ENCODE data around the gene TANGO6. TPM values are rescaled to one million over a fixed set of nuclear protein-coding genes. Genes with fewer than 3 reads are reported as not detected.

The TANGO6 gene
- total RNA-seq, 4 donors from 2014 or later, result 18.4 to 36.0 (median 23.3) TPM

- no peaks in the 10 kb centered on the region for H3K4me1 ChIP-seq
- TF ChIP-seq POLR2A (IDR thresholded peaks at IDR 0.05), result no peak
- TF ChIP-seq, protein P1, sequence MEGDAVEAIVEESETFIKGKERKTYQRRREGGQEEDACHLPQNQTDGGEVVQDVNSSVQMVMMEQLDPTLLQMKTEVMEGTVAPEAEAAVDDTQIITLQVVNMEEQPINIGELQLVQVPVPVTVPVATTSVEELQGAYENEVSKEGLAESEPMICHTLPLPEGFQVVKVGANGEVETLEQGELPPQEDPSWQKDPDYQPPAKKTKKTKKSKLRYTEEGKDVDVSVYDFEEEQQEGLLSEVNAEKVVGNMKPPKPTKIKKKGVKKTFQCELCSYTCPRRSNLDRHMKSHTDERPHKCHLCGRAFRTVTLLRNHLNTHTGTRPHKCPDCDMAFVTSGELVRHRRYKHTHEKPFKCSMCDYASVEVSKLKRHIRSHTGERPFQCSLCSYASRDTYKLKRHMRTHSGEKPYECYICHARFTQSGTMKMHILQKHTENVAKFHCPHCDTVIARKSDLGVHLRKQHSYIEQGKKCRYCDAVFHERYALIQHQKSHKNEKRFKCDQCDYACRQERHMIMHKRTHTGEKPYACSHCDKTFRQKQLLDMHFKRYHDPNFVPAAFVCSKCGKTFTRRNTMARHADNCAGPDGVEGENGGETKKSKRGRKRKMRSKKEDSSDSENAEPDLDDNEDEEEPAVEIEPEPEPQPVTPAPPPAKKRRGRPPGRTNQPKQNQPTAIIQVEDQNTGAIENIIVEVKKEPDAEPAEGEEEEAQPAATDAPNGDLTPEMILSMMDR (IDR thresholded peaks at IDR 0.05), result no peak
- no peak for TF ChIP-seq EP300 (IDR thresholded peaks at IDR 0.05)
- H3K36me3 ChIP-seq, result no peaks in the 10 kb centered on the region
- no peak for DNase-seq (ENCODE audit: low spot score in 2 of 2)
- H3K27ac ChIP-seq, result no peak overlapping the region
- 51 to 69% methylated on average over 1 of the region's 1 CpG for WGBS, 2 donors
- H3K27me3 ChIP-seq, result no peaks in the 10 kb centered on the region
- H3K4me3 ChIP-seq, result no peak overlapping the region
- H3K9me3 ChIP-seq, result no peaks in the 10 kb centered on the region
Measured at GRCh38 chr16:68806981-68807380, 36.4 kb upstream of the TANGO6 start.

- no peak overlapping the region for H3K27ac ChIP-seq
- no peaks in the 10 kb centered on the region for H3K4me1 ChIP-seq
- no peaks in the 10 kb centered on the region for H3K9me3 ChIP-seq
- H3K4me3 ChIP-seq, result no peak overlapping the region
- no peak for DNase-seq (ENCODE audit: low spot score in 2 of 2)
- H3K36me3 ChIP-seq, result no peaks in the 10 kb centered on the region
- H3K27me3 ChIP-seq, result no peaks in the 10 kb centered on the region
- WGBS, 2 donors, result 95 to 97% methylated on average over 3 of the region's 3 CpGs
- TF ChIP-seq, protein P1 (IDR thresholded peaks at IDR 0.05), result no peak
- TF ChIP-seq POLR2A (IDR thresholded peaks at IDR 0.05) (no peak), EP300 (IDR thresholded peaks at IDR 0.05) (no peak)
Measured at GRCh38 chr16:68814516-68814915, 28.8 kb upstream of the TANGO6 start.

DNA sequence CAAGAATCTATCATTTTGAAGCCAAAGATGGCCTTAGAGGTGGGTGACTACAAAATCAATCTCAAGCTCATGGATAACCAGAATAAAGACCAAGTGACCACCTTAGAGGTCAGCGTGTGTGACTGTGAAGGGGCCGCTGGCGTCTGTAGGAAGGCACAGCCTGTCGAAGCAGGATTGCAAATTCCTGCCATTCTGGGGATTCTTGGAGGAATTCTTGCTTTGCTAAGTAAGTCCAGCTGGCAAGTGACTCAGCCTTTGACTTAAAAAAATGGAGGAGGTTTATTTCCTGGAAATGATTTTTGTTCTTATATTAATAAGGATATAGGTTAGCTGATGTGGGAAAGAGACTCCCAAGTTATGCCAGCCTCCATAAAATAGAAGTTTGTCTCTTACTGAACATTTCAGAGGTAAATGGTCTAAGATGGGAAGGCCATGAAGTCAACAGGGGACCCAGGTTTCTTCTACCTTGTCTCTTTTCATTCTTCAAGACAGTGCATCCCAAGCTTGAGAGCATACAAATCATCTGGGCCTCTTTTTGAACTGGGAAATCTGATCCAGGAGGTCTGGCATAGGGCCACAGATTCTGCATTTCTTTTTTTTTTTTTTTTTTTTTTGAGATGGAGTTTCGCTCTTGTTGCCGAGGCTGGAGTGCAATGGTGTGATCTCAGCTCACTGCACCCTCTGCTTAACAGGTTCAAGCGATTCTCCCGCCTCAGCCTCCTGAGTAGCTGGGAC lies 19.8 kb upstream of the TANGO6 start:
- DNase-seq (ENCODE audit: low spot score in 2 of 2), result no peak
- TF ChIP-seq, protein P1 (IDR thresholded peaks at IDR 0.05), result no peak
- TF ChIP-seq POLR2A (IDR thresholded peaks at IDR 0.05), result no peak
- no peak for TF ChIP-seq EP300 (IDR thresholded peaks at IDR 0.05)
- H3K27me3 ChIP-seq, result no peaks in the 10 kb centered on the region
- H3K4me1 ChIP-seq, result no peaks in the 10 kb centered on the region
- WGBS, 2 donors, result 61 to 71% methylated on average over 8 of the region's 8 CpGs
- H3K4me3 ChIP-seq, result no peak overlapping the region
- no peak overlapping the region for H3K27ac ChIP-seq
- H3K36me3 ChIP-seq, result no peaks in the 10 kb centered on the region
- peaks cover 0 to 6% (median 0%) of the 10 kb centered on the region in 4 donors for H3K9me3 ChIP-seq

- Histone ChIP-seq H3K4me1 (no peaks in the 10 kb centered on the region), H3K4me3 (no peak overlapping the region), H3K27me3 (no peaks in the 10 kb centered on the region), H3K27ac (no peak overlapping the region), H3K9me3 (peaks cover 0 to 6% (median 0%) of the 10 kb centered on the region in 4 donors), H3K36me3 (no peaks in the 10 kb centered on the region)
- TF ChIP-seq POLR2A (IDR thresholded peaks at IDR 0.05) (no peak), EP300 (IDR thresholded peaks at IDR 0.05) (no peak)
- TF ChIP-seq, protein P1 (IDR thresholded peaks at IDR 0.05), result no peak
- no peak for DNase-seq (ENCODE audit: low spot score in 2 of 2)
Measured at GRCh38 chr16:68825427-68825826, 17.9 kb upstream of the TANGO6 start.

GRCh38 chr16:68826652-68827051 lies 16.7 kb upstream of the TANGO6 start:
- Histone ChIP-seq H3K27me3 (no peaks in the 10 kb centered on the region), H3K4me1 (no peaks in the 10 kb centered on the region), H3K27ac (no peak overlapping the region), H3K36me3 (no peaks in the 10 kb centered on the region), H3K9me3 (peaks cover 0 to 6% (median 0%) of the 10 kb centered on the region in 4 donors), H3K4me3 (no peak overlapping the region)
- no peak for TF ChIP-seq POLR2A (IDR thresholded peaks at IDR 0.05)
- no peak for TF ChIP-seq EP300 (IDR thresholded peaks at IDR 0.05)
- TF ChIP-seq, protein P1 (IDR thresholded peaks at IDR 0.05), result no peak
- no peak for DNase-seq (ENCODE audit: low spot score in 2 of 2)
- 87 to 88% methylated on average over 6 of the region's 6 CpGs for WGBS, 2 donors

Data from tibial nerve (tissue), 4 donors.